Measurements from ENCODE around the gene PPP1R2C. TPM values are rescaled to one million over a fixed set of nuclear protein-coding genes. Genes with fewer than 3 reads are reported as not detected.

The PPP1R2C gene
- total RNA-seq, 1 experiment from 2014 or later: not detected

GRCh38 chrX:42740456-42740855 is 37.5 kb downstream of the PPP1R2C start:
- DNase-seq (ENCODE audit: low read depth, low spot score) (no peak), ATAC-seq (no peak)
- ChIA-PET POLR2A (no interaction called here), CTCF (no interaction called here)
- Histone ChIP-seq H3K36me3 (ENCODE audit: control insufficient read depth, insufficient read depth, low read length) (no peaks in the 10 kb centered on the region), H3K4me3 (ENCODE audit: low read depth in 2 of 2, low read length in 2 of 2) (no peak overlapping the region), H3K4me1 (ENCODE audit: control insufficient read depth, insufficient read depth, low read length) (no peaks in the 10 kb centered on the region), H3K9me3 (ENCODE audit: control insufficient read depth, insufficient read depth, low read depth, low read length) (no peaks in the 10 kb centered on the region), H3K27me3 (ENCODE audit: control insufficient read depth, insufficient read depth, low read length) (no peaks in the 10 kb centered on the region), H3K27ac (ENCODE audit: low read length) (no peak overlapping the region)
- BruUV-seq (replicated peaks): no TSS peak
- in situ Hi-C loops (cut with HindIII; ENCODE audit: low pct_unique_long_range_greater_than_20kb, low sequenced_read_pairs) (no loop called here), intact Hi-C loops (cut with micrococcal nuclease; ENCODE audit: unreplicated experiment) (no loop called here)
- TF ChIP-seq CTCF (IDR thresholded peaks at IDR 0.05) (no peak), POLR2AphosphoS5 (IDR thresholded peaks at IDR 0.05; ENCODE audit: low read depth, low read length) (no peak), TCF7L2 (IDR thresholded peaks at IDR 0.05; ENCODE audit: low read depth, low read length) (no peak), SIN3A (IDR thresholded peaks at IDR 0.05; ENCODE audit: borderline replicate concordance, insufficient read depth, low read depth, low read length) (no peak), REST (IDR thresholded peaks at IDR 0.05; ENCODE audit: insufficient read depth in 1 of 2, low read depth in 2 of 2, low read length in 1 of 2) (no peak)

DNA sequence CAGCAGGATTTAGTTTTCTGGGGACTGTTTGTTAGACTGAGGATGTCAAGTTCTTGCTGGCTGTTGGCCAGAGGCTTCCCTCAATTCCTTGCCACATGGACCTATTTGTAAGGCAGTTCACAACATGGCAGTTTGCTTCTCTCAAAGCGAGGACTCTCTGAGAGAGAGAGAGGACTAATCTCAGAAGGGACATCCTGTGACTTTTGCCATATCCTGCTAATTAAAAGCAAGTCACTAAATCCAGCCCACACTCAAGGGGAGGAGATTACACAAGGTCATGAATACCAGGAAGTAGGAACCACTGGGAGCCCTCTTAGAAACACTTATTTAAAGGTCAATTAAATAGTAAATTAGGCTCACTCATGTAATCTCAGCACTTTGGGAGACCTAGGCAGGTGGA is 38.2 kb downstream of the PPP1R2C start:
- in situ Hi-C loops (cut with HindIII; ENCODE audit: low pct_unique_long_range_greater_than_20kb, low sequenced_read_pairs): no loop called here
- POLR2A ChIA-PET: no interaction called here

More for the DNA sequence above, 38.2 kb downstream of the PPP1R2C start:
- TF ChIP-seq POLR2AphosphoS5 (IDR thresholded peaks at IDR 0.05; ENCODE audit: low read depth, low read length) (no peak), TCF7L2 (IDR thresholded peaks at IDR 0.05; ENCODE audit: low read depth, low read length) (no peak), REST (IDR thresholded peaks at IDR 0.05; ENCODE audit: insufficient read depth in 1 of 2, low read depth in 2 of 2, low read length in 1 of 2) (no peak), CTCF (IDR thresholded peaks at IDR 0.05) (no peak), SIN3A (IDR thresholded peaks at IDR 0.05; ENCODE audit: borderline replicate concordance, insufficient read depth, low read depth, low read length) (no peak)
- ATAC-seq: no peak
- intact Hi-C loops (cut with micrococcal nuclease; ENCODE audit: unreplicated experiment): no loop called here
- no TSS peak for BruUV-seq (replicated peaks)
- Histone ChIP-seq H3K36me3 (ENCODE audit: control insufficient read depth, insufficient read depth, low read length) (no peaks in the 10 kb centered on the region), H3K9me3 (ENCODE audit: control insufficient read depth, insufficient read depth, low read depth, low read length) (no peaks in the 10 kb centered on the region), H3K4me1 (ENCODE audit: control insufficient read depth, insufficient read depth, low read length) (no peaks in the 10 kb centered on the region), H3K27ac (ENCODE audit: low read length) (no peak overlapping the region), H3K4me3 (ENCODE audit: low read depth in 2 of 2, low read length in 2 of 2) (no peak overlapping the region), H3K27me3 (ENCODE audit: control insufficient read depth, insufficient read depth, low read length) (no peaks in the 10 kb centered on the region)
- CTCF ChIA-PET: no interaction called here
- DNase-seq (ENCODE audit: low read depth, low spot score): no peak

Measured in Panc1 (cell line).